Measurements from ENCODE around the gene BICD2.
A peak's percentile ranks its signal among the peaks of the same experiment; 100 is the strongest.
"Not testable (repeated sequence)": the region's sequence is repeated elsewhere in the genome, so short reads cannot be mapped to it uniquely, and the experiment has no call there.

Gene BICD2

GRCh38 chr9:92770360-92770995, 5.8 kb upstream of the BICD2 start:
- DNase-seq (ENCODE audit: low read depth) = no peak

DNA sequence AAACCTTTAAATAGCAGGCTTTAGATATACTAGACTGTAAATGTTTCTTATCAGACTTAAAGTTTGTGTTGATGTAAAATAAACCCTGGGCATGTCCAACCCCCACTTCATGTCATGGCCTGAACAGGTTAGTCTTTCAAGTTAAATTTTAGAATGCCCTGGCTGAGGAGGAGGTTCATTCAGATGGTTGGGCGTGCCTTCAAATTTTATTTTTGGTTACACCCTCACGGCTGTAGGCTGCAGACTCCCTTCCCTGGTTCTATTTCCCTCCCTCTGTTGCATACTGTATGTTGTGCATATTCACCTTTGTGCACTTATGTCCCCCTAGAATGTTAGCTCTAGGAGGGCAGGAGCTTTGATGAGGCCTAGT, 5.3 kb upstream of the BICD2 start:
- DNase-seq (ENCODE audit: low read depth) = no peak

DNA sequence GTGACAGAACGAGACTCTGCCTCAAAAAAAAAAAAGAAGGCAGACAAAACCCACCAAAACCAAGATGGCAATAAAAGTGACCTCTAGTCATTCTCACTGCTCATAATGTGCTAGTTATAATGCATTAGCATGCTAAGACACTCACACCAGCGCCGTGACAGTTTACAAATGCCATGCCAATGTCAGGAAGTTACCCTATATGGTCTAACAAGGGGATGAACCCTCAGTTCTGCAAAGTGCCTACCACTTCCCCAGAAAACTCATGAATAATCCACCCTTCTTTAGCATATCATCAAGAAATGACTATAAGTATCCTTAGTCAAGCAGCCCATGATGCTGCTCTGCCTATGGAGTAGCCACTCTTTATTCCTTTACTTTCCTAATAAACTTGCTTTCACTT, 4.7 kb upstream of the BICD2 start:
- no peak for DNase-seq (ENCODE audit: low read depth)

DNA sequence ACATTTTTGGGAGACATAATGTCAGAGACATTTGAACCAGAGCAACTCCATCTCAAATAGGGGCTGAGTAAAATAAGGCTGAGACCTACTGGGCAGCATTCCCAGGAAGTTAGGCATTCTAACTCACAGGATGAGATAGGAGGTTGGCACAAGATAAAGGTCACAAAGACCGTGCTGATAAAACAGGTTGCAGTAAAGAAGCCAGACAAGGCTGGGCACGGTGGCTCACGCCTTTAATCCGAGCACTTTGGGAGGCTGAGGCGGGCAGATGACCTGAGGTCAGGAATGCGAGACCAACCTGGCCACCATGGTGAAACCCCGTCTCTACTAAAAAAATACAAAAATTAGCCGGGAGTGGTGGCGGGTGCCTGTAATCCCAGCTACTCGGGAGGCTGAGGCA, 4.2 kb upstream of the BICD2 start:
- DNase-seq (ENCODE audit: low read depth) = not testable (repeated sequence)

DNA sequence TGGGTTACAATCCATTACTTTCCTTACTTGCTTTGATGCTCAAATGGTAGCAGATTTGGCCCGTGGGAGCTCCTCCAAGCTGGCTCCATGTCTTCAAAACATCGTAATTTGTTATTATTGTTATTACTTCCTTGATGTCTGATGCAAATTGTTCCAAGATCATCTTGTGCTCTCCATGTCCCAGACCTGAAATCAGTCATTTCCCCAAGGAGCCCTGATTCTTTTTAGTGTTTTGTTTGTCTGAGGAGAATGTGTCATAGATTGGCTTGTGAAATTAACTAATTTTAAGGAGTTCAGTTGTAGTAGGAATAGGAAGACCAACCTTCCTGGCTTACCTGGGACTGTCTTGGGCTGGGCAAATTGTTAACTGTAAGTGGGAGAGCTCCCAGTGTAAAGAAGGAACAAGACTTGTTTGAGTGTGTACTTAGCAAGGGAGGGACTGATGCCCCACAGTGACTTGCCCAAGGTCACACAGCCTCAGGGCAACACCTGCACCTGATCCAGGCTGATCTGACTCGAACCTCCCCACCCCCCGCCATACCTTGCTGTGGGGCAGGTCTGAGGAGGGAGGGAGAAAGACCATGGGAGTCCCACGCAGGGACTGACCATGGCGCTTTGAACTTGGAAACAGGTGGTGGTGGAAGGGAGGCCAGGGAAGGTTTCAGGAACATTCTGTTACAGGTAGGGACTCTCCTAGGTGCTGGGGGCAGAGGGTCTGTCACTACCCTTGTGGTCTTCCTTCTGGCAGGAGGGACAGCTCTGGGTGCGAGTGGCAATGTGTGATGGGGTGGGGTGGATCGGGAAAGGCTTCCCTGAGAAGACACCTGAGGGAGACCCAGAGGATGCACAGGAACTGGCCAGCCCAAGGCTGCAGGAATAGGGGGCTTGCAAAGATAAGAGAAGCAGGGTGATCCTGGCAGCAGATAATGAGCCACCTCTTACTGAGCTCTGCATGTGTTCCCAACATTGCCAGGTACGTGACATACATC, 2.7 kb upstream of the BICD2 start:
- DNase-seq (ENCODE audit: low read depth) = no peak

GRCh38 chr9:92764988-92765936, 629 bp upstream of the BICD2 start:
- DNase-seq (ENCODE audit: low read depth) = peak; percentile 94

DNA sequence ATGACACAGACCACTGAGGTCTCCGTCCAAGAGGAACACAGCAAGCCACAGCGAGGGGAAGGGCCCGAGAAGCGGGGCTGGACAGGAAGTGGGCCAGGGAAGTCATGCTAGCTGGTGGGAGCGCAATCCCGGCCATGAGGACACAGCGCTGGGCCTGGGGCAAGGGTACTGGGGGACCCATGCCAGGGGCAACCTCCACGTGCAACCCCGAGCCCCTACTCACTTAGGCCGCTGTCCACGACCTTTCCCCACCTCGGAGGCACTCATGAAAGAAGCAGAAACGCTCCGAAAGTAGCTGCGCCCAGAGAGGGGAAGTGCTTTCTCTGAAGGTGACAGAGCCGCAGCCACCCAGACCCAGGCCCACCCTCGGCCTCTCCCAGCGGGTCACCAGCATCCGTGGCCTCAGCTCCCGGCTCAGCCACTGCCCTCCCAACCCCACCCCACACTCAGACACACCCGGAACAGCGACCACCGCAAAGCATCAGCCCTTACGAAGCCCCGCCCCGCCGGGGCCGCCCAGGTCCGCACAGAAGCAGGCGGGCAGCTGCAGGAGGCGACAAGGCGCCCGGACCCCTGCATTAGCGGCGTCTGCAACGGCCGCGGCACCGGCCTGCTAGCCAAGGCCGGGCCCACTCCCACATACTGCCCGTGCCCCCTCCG, 782 bp downstream of the BICD2 start:
- DNase-seq (ENCODE audit: low read depth) = no peak

- DNase-seq (ENCODE audit: low read depth) = no peak
These were observed 1.6 kb downstream of the BICD2 start for GRCh38 chr9:92762781-92763708.

- no peak for DNase-seq (ENCODE audit: low read depth)
These were observed 2.4 kb downstream of the BICD2 start for GRCh38 chr9:92762196-92762595.

GRCh38 chr9:92761686-92762085, 2.9 kb downstream of the BICD2 start:
- DNase-seq (ENCODE audit: low read depth) = no peak

DNA sequence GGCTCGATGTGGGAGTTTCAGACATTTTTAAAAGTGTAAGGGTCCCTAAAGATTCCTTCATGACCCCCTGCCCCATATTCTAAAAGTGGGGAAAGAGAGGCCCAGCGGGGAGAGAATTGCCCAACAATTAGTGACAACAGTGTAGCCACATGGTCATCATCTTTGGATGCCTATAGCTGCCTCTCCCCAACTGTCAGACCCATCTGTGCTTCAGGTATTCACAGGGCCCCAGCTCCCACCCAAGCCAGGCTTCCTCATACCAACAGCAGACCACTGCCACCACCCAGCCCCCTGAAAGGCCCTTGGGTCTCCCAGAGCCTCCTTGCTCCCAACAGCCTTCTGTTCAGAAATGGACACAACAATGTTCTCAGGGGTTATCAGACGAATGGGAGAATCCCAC, 4.1 kb downstream of the BICD2 start:
- DNase-seq (ENCODE audit: low read depth) = no peak

DNA sequence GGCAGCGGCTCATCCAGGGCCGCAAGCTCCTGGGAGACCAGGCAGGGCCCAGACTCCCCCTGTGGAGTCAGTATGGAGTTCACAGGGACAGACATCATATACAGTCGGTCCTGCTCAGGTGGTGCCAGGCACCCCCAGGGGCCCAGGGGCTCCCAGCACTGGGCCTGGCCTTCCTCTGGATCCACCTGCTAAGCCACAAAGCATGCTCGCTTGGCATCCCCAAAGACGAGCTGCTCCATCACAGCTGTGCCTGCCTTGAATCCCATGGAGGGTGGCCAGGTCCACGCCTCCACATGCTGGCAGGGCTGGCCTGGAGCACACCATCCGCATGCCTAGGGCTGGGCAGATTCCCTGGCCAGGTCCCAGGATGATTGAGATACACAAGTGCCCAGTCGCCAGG, 4.6 kb downstream of the BICD2 start:
- no peak for DNase-seq (ENCODE audit: low read depth)

GRCh38 chr9:92759446-92759845, 5.2 kb downstream of the BICD2 start:
- no peak for DNase-seq (ENCODE audit: low read depth)

GRCh38 chr9:92756792-92757191, 7.8 kb downstream of the BICD2 start:
- DNase-seq (ENCODE audit: low read depth) = no peak

GRCh38 chr9:92754091-92754745, 10.4 kb downstream of the BICD2 start:
- DNase-seq (ENCODE audit: low read depth) = no peak

- no peak for DNase-seq (ENCODE audit: low read depth)
These were observed 11.7 kb downstream of the BICD2 start for GRCh38 chr9:92752812-92753404.

- DNase-seq (ENCODE audit: low read depth) = peak; percentile 66
These were observed 14.7 kb downstream of the BICD2 start for GRCh38 chr9:92749934-92750315.

- DNase-seq (ENCODE audit: low read depth) = no peak
These were observed 15.3 kb downstream of the BICD2 start for GRCh38 chr9:92749071-92749933.

- DNase-seq (ENCODE audit: low read depth) = no peak
These were observed 16.5 kb downstream of the BICD2 start for GRCh38 chr9:92748233-92748497.

Measured in amniotic epithelial cell (primary cell).